IgD-negative memory B cell (primary cell): Measurements from ENCODE around the gene PRH1. TPM values are rescaled to one million over a fixed set of nuclear protein-coding genes. Genes with fewer than 3 reads are reported as not detected.

Source experiments
- H3K27ac Mint-ChIP-seq, 3 donors: one replicate each; pipeline ENCODE4 v1.8.0; 2020 to 2022; ENCODE audit warnings: mild to moderate bottlenecking in 3 of 3, mixed read lengths in 3 of 3, moderate library complexity in 1 of 3
- H3K27me3 Mint-ChIP-seq: one replicate; pipeline ENCODE4 v1.8.0; 2021; ENCODE audit warnings: mixed read lengths
- H3K36me3 Mint-ChIP-seq: one replicate; pipeline ENCODE4 v1.8.0; 2020; ENCODE audit warnings: mild to moderate bottlenecking, mixed read lengths
- H3K4me1 Mint-ChIP-seq, 3 donors: one replicate each; pipeline ENCODE4 v1.8.0; 2020 to 2022; ENCODE audit warnings: mixed read lengths in 3 of 3, mild to moderate bottlenecking in 1 of 3
- H3K4me3 Mint-ChIP-seq, 4 donors: one replicate each; pipeline ENCODE4 v1.8.0; 2020 to 2022; ENCODE audit warnings: mild to moderate bottlenecking in 4 of 4, mixed read lengths in 4 of 4, moderate library complexity in 3 of 4
- H3K9me3 Mint-ChIP-seq, 3 donors: one replicate each; pipeline ENCODE4 v1.8.0; 2020 to 2021; ENCODE audit warnings: mixed read lengths in 3 of 3, mild to moderate bottlenecking in 1 of 3
- polyA plus RNA-seq: library from polyadenylated mRNA; unstranded; fragments of 300-500 nt; fragmentation: Illumina TruSeq; gene quantifications from one replicate; pipeline ENCODE4 v1.2.3, GENCODE V29; 2021

The PRH1 gene
- 15.1 TPM for polyA plus RNA-seq

DNA sequence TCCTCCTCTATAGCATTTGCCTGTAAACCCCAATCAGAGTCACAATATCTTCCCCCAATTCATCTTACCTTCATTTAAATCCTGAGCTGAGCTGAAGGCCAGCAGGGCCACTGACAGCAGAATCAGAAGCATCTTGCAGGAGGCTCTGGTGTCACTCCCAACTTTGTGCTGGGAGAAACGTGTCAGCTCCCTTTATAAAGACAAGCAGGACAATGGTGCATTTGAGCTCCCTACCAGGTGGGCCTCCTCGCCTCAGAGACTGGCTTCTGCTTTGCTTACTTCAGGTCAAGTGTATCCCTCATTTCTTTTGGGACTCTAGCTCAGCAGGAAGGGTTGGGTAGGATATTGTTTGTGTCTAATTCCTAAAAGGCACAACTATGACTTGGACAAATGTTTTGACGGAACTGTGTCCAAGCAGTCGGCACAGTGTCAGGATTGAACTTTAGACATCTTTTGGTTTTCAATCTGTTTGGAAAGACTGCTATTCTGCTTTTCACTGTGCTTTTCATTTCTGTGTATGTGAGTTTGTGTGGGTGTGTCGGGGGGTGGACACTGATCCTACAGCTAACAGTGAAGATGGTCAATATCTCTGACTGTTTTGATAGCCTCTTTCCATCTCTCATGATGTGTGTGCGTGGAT is at the start of gene PRH1:
TSS of gene PRH1 (minus strand) at position 170 of the 640 bp plus-strand sequence. CDS start at position 132, 38 bp downstream.
- H3K36me3 Mint-ChIP-seq = peaks cover 16% of the 10 kb centered on the region
- peak within 1 kb of the TSS in 1 of 3 donors; percentile 17 for H3K27ac Mint-ChIP-seq
- H3K4me1 Mint-ChIP-seq = peaks cover 0 to 2% (median 0%) of the 10 kb centered on the region in 3 donors
- no peak within 1 kb of the TSS for H3K4me3 Mint-ChIP-seq
- H3K9me3 Mint-ChIP-seq = no peaks in the 10 kb centered on the region
- no peaks in the 10 kb centered on the region for H3K27me3 Mint-ChIP-seq

DNA sequence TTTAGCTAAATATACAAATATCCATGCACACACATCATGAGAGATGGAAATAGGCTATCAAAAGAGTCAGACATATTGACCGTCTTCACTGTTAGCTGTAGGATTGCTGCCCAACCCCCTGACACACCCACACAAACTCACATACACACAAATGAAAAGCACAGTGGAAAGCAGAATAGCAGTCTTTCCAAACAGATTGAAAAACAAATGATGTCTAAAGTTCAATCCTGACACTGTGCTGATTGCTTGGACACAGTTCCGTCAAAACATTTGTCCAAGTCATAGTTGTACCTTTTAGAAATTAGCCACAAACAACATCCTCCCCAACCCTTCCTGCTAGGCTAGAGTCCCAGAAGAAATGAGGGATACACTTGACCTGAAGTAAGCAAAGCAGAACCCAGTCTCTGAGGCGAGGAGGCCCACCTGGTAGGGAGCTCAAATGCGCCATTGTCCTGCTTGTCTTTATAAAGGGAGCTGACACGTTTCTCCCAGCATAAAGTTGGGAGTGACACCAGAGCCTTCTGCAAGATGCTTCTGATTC is 44.8 kb upstream of the PRH1 start, which contains the start of gene PRH2:
TSS of gene PRH2 (plus strand) at position 491 of the 541 bp plus-strand sequence. CDS start at position 529, 38 bp downstream.
- no peak within 1 kb of the TSS for H3K4me3 Mint-ChIP-seq
- peak within 1 kb of the TSS in 1 of 3 donors; percentile 36 for H3K27ac Mint-ChIP-seq
- peaks cover 3% of the 10 kb centered on the region for H3K36me3 Mint-ChIP-seq
- no peaks in the 10 kb centered on the region for H3K9me3 Mint-ChIP-seq
- H3K4me1 Mint-ChIP-seq = no peaks in the 10 kb centered on the region
- no peaks in the 10 kb centered on the region for H3K27me3 Mint-ChIP-seq

DNA sequence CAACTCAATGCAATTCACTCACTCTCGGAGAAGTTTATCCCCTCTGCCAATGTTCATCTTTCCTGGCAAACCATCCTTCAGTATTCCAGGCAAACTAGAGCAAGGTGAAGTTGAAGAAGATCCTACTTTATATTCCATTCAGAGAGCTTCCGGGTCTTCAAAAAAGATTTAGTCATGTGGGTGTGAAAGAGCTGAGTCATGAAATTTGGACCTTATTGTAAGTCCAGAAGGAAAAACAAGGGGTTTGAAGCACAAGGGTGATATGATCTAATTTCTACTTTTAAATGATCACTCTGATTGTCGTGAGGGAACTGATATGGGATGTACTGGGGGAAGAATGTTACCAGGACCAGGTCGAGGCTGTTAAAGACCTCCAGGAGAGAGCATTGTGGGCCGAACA is 42.2 kb upstream of the PRH1 start:
- H3K4me3 Mint-ChIP-seq = no peak overlapping the region
- no peaks in the 10 kb centered on the region for H3K27me3 Mint-ChIP-seq
- H3K9me3 Mint-ChIP-seq = no peaks in the 10 kb centered on the region
- H3K27ac Mint-ChIP-seq = no peak overlapping the region
- H3K4me1 Mint-ChIP-seq = no peaks in the 10 kb centered on the region
- peaks cover 2% of the 10 kb centered on the region for H3K36me3 Mint-ChIP-seq

DNA sequence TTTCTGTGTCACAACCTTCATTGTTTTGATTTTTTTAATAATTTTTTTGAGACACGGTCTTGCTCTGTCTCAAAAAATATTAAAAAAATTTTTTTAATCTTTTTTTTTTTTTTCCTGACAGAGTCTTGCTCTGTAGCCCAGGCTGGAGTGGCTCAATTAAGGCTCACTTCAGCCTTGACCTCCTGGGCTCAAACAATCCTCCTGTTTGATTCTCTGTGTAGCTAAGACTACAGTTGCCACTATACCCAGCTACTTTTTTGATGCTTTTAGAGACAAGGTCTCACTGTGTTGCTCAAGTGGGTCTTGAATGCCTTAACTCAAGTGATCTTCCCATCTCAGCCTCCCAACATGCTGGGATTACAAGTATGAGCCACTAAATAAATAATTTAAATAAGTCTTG is 35.8 kb upstream of the PRH1 start:
- Mint-ChIP-seq H3K36me3 (peaks cover 6% of the 10 kb centered on the region), H3K4me3 (no peak overlapping the region), H3K4me1 (no peaks in the 10 kb centered on the region), H3K27ac (no peak overlapping the region), H3K9me3 (peaks cover 0 to 3% (median 0%) of the 10 kb centered on the region in 3 donors), H3K27me3 (no peaks in the 10 kb centered on the region)

DNA sequence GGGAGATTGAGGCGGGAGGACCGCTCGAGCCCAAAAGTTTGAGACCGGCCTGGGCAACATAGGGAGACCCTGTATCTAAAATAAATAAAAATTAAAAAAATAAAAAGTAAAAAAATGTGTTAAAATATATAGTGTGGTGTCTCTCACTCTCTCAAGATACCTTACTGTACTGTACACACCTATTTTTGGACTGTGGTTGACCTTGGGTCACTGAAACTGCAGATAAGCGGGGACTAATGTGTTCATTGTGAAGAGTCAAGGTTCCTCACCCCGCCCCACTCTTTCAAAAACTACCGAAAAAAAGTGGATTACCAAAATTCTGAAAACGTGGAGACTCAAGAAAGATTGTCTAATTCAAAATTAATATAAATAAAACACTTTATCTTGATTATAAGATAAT is 26.3 kb upstream of the PRH1 start:
- Mint-ChIP-seq H3K4me3 (no peak overlapping the region), H3K4me1 (no peaks in the 10 kb centered on the region), H3K9me3 (peaks cover 0 to 2% (median 2%) of the 10 kb centered on the region in 3 donors), H3K27ac (no peak overlapping the region), H3K36me3 (peaks cover 7% of the 10 kb centered on the region), H3K27me3 (no peaks in the 10 kb centered on the region)

DNA sequence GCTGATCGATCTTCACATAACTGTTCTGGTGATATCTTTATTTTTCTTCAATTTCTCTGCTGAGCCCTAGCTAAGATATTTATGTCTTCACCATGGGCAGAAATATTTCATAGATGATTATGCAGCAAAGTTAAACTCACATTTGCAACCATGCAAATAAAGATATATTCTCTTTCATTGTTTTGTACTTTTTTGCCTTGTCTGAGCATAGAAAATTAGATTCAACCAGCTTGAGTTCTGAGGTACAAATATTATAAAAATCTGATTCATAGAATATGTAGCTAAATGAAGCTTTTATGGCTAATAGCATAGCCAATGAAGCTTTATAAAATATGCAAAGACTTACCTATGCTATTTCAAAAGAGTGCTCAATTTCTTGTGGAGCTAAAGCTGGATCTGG is 25.4 kb upstream of the PRH1 start, which contains the start of gene TAS2R13:
TSS of gene TAS2R13 (minus strand) at position 101 of the 400 bp plus-strand sequence. CDS start 264 bp downstream, outside the sequence.
- H3K36me3 Mint-ChIP-seq = peaks cover 8% of the 10 kb centered on the region
- H3K4me1 Mint-ChIP-seq = peaks cover 0 to 1% (median 0%) of the 10 kb centered on the region in 3 donors
- H3K27ac Mint-ChIP-seq = no peak within 1 kb of the TSS
- H3K9me3 Mint-ChIP-seq = peaks cover 6 to 8% (median 8%) of the 10 kb centered on the region in 3 donors
- no peaks in the 10 kb centered on the region for H3K27me3 Mint-ChIP-seq
- H3K4me3 Mint-ChIP-seq = no peak within 1 kb of the TSS

DNA sequence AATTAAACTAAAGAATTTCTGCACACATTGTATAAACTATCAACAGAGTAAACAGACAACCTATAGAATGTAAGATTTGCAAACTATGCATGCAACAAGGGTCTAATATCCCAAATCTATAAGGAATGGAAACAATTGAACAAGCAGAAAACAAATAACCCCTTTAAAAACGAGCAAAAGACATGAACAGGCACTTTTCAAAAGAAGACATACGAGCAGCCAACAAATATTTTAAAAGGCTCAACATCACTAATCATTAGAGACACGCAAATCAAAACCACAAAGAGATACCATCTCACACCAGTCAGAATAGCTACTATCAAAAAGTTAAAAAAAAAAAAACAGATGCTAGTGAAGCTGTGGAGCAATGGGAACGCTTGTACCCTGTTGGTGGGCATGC is 20.6 kb upstream of the PRH1 start:
- Mint-ChIP-seq H3K4me3 (peak overlapping the region in 1 of 4 donors; percentile 65), H3K9me3 (peaks cover 9 to 27% (median 16%) of the 10 kb centered on the region in 3 donors), H3K27ac (no peak overlapping the region), H3K4me1 (peaks cover 0 to 1% (median 0%) of the 10 kb centered on the region in 3 donors), H3K27me3 (no peaks in the 10 kb centered on the region), H3K36me3 (peaks cover 11% of the 10 kb centered on the region)

DNA sequence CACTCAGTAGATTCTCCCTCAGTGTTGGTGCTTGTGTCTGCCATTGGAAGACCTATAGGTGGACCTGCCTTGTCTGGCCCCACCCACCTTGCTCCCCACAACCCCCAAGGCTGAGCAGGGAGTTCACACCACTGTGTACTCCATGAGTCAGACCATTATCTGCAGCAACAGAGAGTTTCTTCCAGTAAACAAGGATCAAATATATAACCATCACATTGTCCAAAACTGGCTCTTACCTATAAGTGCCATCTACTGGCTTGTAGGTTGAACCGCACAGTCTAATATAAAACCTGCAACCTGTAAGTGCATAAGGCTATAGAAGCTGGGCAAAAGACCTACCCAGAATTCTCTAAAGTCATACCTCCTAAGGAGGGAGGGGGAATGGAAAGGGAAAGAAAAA is 17.4 kb upstream of the PRH1 start:
- peaks cover 0 to 1% (median 0%) of the 10 kb centered on the region in 3 donors for H3K4me1 Mint-ChIP-seq
- H3K27me3 Mint-ChIP-seq = no peaks in the 10 kb centered on the region
- no peak overlapping the region for H3K4me3 Mint-ChIP-seq
- peaks cover 8 to 27% (median 19%) of the 10 kb centered on the region in 3 donors for H3K9me3 Mint-ChIP-seq
- H3K27ac Mint-ChIP-seq = peak overlapping the region in 1 of 3 donors; percentile 46
- H3K36me3 Mint-ChIP-seq = peaks cover 12% of the 10 kb centered on the region

DNA sequence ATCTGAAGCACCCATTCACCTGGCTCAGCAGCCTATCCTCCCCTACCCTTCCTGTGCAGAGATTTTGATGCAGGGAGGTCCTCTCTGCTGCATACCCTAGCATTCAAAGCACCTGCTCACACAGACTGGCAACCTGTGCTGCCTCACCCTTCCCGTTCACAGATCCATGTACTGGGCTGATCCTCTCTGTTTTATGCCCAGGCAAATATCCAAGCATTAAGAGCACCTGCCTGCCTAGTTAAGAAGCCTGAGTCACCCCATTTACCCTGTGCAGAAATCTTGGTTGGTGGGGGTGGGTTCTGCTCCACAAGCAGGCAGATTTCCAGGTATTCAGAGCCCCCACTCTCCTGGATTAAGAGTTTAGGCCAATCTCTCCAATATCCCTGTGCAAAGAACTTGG is 16.9 kb upstream of the PRH1 start:
- Mint-ChIP-seq H3K4me1 (peaks cover 0 to 1% (median 0%) of the 10 kb centered on the region in 3 donors), H3K36me3 (peaks cover 12% of the 10 kb centered on the region), H3K27me3 (no peaks in the 10 kb centered on the region), H3K27ac (peak overlapping the region in 1 of 3 donors; percentile 46), H3K9me3 (peaks cover 8 to 27% (median 18%) of the 10 kb centered on the region in 3 donors), H3K4me3 (no peak overlapping the region)

DNA sequence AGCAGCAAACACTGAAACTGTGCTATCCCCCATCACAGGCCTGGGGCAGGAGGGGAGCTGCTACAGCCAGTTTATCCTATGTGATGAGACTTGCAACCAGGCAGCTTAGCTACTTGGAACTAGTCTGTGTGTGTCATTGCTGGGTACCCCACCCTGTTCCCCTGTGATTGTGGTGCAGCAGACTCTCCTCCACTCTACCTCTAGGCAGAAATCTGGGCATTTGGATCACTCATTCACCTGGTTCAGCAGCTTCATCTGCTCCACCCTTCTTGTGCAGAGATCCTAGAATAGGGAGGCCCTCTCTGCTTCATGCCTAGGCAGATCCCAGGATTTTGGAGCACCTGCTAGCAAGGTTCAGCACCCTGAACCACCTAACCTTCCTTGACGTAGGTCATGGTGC is 16.5 kb upstream of the PRH1 start:
- Mint-ChIP-seq H3K4me3 (no peak overlapping the region), H3K9me3 (peaks cover 8 to 27% (median 16%) of the 10 kb centered on the region in 3 donors), H3K27ac (no peak overlapping the region), H3K4me1 (peaks cover 0 to 1% (median 0%) of the 10 kb centered on the region in 3 donors), H3K36me3 (peaks cover 10% of the 10 kb centered on the region), H3K27me3 (no peaks in the 10 kb centered on the region)

DNA sequence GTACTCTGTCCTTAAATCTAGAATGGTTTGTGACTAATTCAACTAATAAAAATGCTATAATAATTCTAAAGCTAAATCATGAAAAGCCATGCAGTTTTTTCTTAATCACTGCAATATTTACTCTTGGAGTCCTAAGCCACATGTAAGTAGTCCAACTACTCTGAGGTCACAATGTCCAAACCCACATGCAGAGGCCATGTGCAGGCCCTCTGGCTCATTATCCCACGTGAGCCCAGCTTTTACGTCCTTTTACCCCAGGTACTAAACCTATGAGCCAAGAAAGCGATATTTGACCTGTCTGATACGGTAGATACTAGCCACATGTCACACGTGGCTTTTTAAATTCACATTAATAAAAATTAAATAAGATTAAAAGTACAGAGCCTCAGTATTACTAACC is 12.8 kb upstream of the PRH1 start:
- H3K4me3 Mint-ChIP-seq = no peak overlapping the region
- no peaks in the 10 kb centered on the region for H3K4me1 Mint-ChIP-seq
- peaks cover 16% of the 10 kb centered on the region for H3K36me3 Mint-ChIP-seq
- H3K27me3 Mint-ChIP-seq = no peaks in the 10 kb centered on the region
- H3K27ac Mint-ChIP-seq = no peak overlapping the region
- peaks cover 0 to 4% (median 0%) of the 10 kb centered on the region in 3 donors for H3K9me3 Mint-ChIP-seq

DNA sequence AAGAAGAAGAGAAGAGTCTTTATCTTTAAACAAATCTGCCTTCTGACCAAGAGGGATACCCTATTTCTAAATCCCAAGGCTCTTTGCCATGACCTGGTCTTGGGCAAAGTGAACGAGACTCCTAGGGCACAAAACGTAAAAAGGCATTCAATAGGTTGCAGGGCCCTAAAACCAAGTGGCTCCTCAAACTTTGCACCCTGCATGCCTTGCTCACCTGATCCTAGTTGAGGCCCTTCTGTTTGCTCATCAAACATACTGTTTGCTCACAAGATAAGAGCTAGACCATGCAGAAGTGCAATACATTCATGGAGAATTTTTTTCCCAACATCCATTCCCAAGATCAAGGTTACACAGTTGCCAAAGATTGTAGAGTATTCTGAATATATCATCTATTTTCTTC is 7.9 kb upstream of the PRH1 start:
- Mint-ChIP-seq H3K27me3 (no peaks in the 10 kb centered on the region), H3K4me3 (no peak overlapping the region), H3K9me3 (no peaks in the 10 kb centered on the region), H3K4me1 (no peaks in the 10 kb centered on the region), H3K36me3 (peaks cover 10% of the 10 kb centered on the region), H3K27ac (no peak overlapping the region)

DNA sequence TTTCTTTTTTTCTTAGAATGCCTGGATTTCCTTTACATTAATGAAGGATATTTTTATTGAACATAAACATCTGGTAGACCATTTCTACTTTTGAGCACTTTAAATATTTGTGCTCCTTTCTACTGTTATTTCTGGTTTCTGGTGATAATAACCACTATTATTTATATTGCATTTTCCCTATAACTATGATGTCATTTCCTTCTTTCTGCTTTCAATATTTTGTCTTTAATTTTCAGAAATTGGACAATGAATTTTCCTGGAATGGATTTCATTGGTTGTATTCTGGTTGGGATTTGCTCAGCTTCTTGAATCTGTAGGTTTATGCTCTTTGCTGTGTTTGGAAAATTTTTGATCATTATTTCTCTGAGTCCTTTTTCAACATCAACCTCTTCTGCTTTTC is 5.2 kb upstream of the PRH1 start:
- H3K36me3 Mint-ChIP-seq = peaks cover 10% of the 10 kb centered on the region

DNA sequence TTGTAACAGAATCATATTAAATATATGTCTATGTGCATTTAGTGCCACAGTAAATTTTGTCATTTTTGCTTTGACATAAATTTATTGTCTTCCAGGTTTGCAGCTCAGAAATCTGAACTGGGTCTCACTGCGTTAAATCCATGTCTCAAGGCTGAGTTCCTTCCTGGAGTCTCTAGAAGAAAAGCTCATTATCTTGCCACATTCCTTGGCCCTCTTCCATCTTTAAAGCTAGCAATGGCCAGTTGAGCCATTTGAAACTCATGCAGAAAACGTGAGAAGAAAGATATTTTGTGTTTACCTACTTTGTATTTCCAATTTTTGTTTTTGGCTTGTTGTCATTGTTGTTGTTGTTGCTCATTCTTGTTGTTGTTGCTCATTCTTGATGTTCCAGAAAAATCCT is 10.7 kb downstream of the PRH1 start:
- Mint-ChIP-seq H3K4me1 (peaks cover 0 to 2% (median 0%) of the 10 kb centered on the region in 3 donors), H3K27me3 (no peaks in the 10 kb centered on the region), H3K4me3 (no peak overlapping the region), H3K27ac (no peak overlapping the region), H3K36me3 (peaks cover 18% of the 10 kb centered on the region), H3K9me3 (peaks cover 3 to 23% (median 4%) of the 10 kb centered on the region in 3 donors)

More for the DNA sequence above, 5.2 kb upstream of the PRH1 start:
- no peaks in the 10 kb centered on the region for H3K27me3 Mint-ChIP-seq
- no peak overlapping the region for H3K4me3 Mint-ChIP-seq
- H3K4me1 Mint-ChIP-seq = peaks cover 0 to 2% (median 0%) of the 10 kb centered on the region in 3 donors
- H3K9me3 Mint-ChIP-seq = no peaks in the 10 kb centered on the region
- no peak overlapping the region for H3K27ac Mint-ChIP-seq

DNA sequence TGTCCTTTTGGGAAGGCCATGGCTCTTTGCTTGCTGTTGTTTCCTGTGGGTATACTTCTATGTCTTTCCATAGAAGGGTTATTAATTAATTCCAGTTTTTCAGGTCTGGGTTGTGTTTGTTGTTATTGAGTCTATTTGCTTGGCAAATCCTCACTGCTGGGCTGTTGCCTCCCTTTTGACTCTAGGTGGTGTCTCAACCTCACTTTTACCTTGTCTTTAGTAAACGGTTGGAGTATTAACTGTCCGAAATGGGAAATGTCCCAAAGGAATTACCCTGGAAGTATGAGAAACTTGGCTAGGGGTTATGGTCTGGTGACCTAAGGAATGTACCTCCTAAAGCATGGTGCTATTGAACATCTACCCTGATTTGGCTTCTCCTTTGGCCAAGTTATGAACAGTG is 16.7 kb downstream of the PRH1 start:
- Mint-ChIP-seq H3K4me1 (no peaks in the 10 kb centered on the region), H3K27me3 (no peaks in the 10 kb centered on the region), H3K9me3 (peaks cover 0 to 9% (median 2%) of the 10 kb centered on the region in 3 donors), H3K27ac (no peak overlapping the region), H3K4me3 (no peak overlapping the region), H3K36me3 (peaks cover 18% of the 10 kb centered on the region)
